MM.1S (cell line): ENCODE measurements around the gene RERE.

ENCODE experiments used
- DNase-seq: peaks from one replicate; pipeline ENCODE4 v3.0.0-alpha.2; 2015
- H2AFZ ChIP-seq: fragments of 300-600 bp; sonication (generic); 2 replicates; pipeline ENCODE4 v1.6.0; 2016; ENCODE audit warnings: antibody characterized with exemption, low read length
- H3F3A ChIP-seq: fragments of 300-600 bp; sonication (generic); 2 replicates; pipeline ENCODE4 v1.6.1; 2016; ENCODE audit warnings: mild to moderate bottlenecking, antibody characterized with exemption, low read length, moderate library complexity, mixed read lengths; ENCODE audit not compliant: insufficient read depth
- H3K27ac ChIP-seq: fragments of 300-600 bp; sonication (generic); 2 replicates; pipeline ENCODE4 v1.5.1; 2016; ENCODE audit warnings: mild to moderate bottlenecking, low read length
- H3K27me3 ChIP-seq: fragments of 300-600 bp; sonication (generic); replicated peaks from 2 replicates; pipeline ENCODE4 v1.6.0; 2016; ENCODE audit warnings: low read length; ENCODE audit not compliant: insufficient read depth
- H3K36me3 ChIP-seq: fragments of 300-600 bp; sonication (generic); replicated peaks from 2 replicates; pipeline ENCODE4 v1.6.1; 2016; ENCODE audit warnings: mild to moderate bottlenecking, low read length, mixed read lengths; ENCODE audit not compliant: insufficient read depth
- H3K4me1 ChIP-seq: fragments of 300-600 bp; sonication (generic); 2 replicates; pipeline ENCODE4 v1.6.1; 2016; ENCODE audit warnings: low read length, mixed read lengths
- H3K4me2 ChIP-seq: fragments of 300-600 bp; sonication (generic); 2 replicates; pipeline ENCODE4 v1.6.0; 2016; ENCODE audit warnings: low read depth, low read length
- H3K4me3 ChIP-seq: fragments of 300-600 bp; sonication (generic); 2 replicates; pipeline ENCODE4 v1.5.1; 2016; ENCODE audit warnings: low read length, mixed read lengths
- H3K79me2 ChIP-seq: fragments of 300-600 bp; sonication (generic); 2 replicates; pipeline ENCODE4 v1.6.1; 2016; ENCODE audit warnings: mixed run types, low read length, mixed read lengths
- H3K9ac ChIP-seq: fragments of 300-600 bp; sonication (generic); 2 replicates; pipeline ENCODE4 v1.6.1; 2016; ENCODE audit warnings: low read length, mixed read lengths
- H3K9me2 ChIP-seq: fragments of 300-600 bp; sonication (generic); replicated peaks from 2 replicates; pipeline ENCODE4 v1.6.1; 2016; ENCODE audit warnings: mild to moderate bottlenecking, low read length, mixed read lengths; ENCODE audit not compliant: insufficient read depth
- H3K9me3 ChIP-seq: fragments of 300-600 bp; sonication (generic); replicated peaks from 2 replicates; pipeline ENCODE4 v1.6.1; 2016; ENCODE audit warnings: mild to moderate bottlenecking, low read length, mixed read lengths; ENCODE audit not compliant: insufficient read depth
- H4K20me1 ChIP-seq: fragments of 300-600 bp; sonication (generic); 2 replicates; pipeline ENCODE4 v1.6.1; 2016; ENCODE audit warnings: mild to moderate bottlenecking, low read length, moderate library complexity, mixed read lengths; ENCODE audit not compliant: insufficient read depth
- EZH2 ChIP-seq: fragments of 300-600 bp; sonication (generic); optimal IDR thresholded peaks from 2 replicates; pipeline ENCODE3; 2017; ENCODE audit warnings: low read depth, mild to moderate bottlenecking, antibody characterized with exemption, low read length, mixed read lengths
- EZH2phosphoT487 ChIP-seq: fragments of 300-600 bp; sonication (generic); IDR thresholded peaks from 2 replicates; pipeline ENCODE4 v1.6.1; 2018; ENCODE audit warnings: antibody characterized with exemption, low read length
- TF ChIP-seq, protein P1 (sequence below): fragments of 300-600 bp; sonication (generic); IDR thresholded peaks from 2 replicates; pipeline ENCODE4 v1.5.1; 2016; ENCODE audit warnings: antibody characterized with exemption, low read length, mixed read lengths

The RERE gene

GRCh38 chr1:8510041-8510823 lies 307.2 kb downstream of the RERE start:
- no peaks in the 10 kb centered on the region for H3K79me2 ChIP-seq
- H3K9me2 ChIP-seq, result no peaks in the 10 kb centered on the region
- H3K9ac ChIP-seq, result no peak overlapping the region
- H4K20me1 ChIP-seq, result no peaks in the 10 kb centered on the region
- no peak overlapping the region for H2AFZ ChIP-seq
- H3K27ac ChIP-seq, result no peak overlapping the region
- H3F3A ChIP-seq, result no peaks in the 10 kb centered on the region
- no peaks in the 10 kb centered on the region for H3K27me3 ChIP-seq
- TF ChIP-seq, protein P1, sequence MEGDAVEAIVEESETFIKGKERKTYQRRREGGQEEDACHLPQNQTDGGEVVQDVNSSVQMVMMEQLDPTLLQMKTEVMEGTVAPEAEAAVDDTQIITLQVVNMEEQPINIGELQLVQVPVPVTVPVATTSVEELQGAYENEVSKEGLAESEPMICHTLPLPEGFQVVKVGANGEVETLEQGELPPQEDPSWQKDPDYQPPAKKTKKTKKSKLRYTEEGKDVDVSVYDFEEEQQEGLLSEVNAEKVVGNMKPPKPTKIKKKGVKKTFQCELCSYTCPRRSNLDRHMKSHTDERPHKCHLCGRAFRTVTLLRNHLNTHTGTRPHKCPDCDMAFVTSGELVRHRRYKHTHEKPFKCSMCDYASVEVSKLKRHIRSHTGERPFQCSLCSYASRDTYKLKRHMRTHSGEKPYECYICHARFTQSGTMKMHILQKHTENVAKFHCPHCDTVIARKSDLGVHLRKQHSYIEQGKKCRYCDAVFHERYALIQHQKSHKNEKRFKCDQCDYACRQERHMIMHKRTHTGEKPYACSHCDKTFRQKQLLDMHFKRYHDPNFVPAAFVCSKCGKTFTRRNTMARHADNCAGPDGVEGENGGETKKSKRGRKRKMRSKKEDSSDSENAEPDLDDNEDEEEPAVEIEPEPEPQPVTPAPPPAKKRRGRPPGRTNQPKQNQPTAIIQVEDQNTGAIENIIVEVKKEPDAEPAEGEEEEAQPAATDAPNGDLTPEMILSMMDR, result no peak
- H3K9me3 ChIP-seq, result no peaks in the 10 kb centered on the region
- DNase-seq, result no peak
- no peaks in the 10 kb centered on the region for H3K4me1 ChIP-seq
- no peaks in the 10 kb centered on the region for H3K36me3 ChIP-seq
- H3K4me3 ChIP-seq, result no peak overlapping the region
- no peak overlapping the region for H3K4me2 ChIP-seq

DNA sequence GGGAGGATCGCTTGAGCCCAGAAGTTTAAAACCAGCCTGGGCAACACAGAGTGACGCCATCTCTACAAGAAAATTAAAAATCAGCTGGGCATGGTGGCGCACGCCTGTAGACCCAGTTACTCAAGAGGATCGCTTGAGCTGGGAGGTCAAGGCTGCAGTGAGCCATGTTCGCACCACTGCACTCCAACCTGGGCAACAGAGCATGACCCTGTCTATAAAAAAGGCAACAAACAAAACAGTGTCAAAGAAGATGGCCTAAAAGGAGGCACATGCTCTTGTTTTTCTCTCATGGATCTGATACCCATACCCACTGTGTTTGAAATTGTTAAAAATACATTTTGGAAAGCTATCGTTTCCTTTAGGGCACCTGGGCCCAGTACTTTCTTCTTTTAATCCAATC lies 307.9 kb downstream of the RERE start:
- no peaks in the 10 kb centered on the region for H3K36me3 ChIP-seq
- H3K9me2 ChIP-seq, result no peaks in the 10 kb centered on the region
- H2AFZ ChIP-seq, result no peak overlapping the region
- no peak for DNase-seq
- no peak overlapping the region for H3K9ac ChIP-seq
- TF ChIP-seq, protein P1, result no peak
- TF ChIP-seq EZH2phosphoT487 (no peak), EZH2 (no peak)
- no peaks in the 10 kb centered on the region for H3K79me2 ChIP-seq
- no peaks in the 10 kb centered on the region for H3K27me3 ChIP-seq
- no peak overlapping the region for H3K4me2 ChIP-seq
- no peaks in the 10 kb centered on the region for H3K4me1 ChIP-seq
- H3K9me3 ChIP-seq, result no peaks in the 10 kb centered on the region
- H3K4me3 ChIP-seq, result no peak overlapping the region
- H4K20me1 ChIP-seq, result no peaks in the 10 kb centered on the region
- no peaks in the 10 kb centered on the region for H3F3A ChIP-seq
- H3K27ac ChIP-seq, result no peak overlapping the region

GRCh38 chr1:8506995-8507615 lies 310.3 kb downstream of the RERE start:
- no peak overlapping the region for H3K9ac ChIP-seq
- no peaks in the 10 kb centered on the region for H3K4me1 ChIP-seq
- no peaks in the 10 kb centered on the region for H3F3A ChIP-seq
- no peaks in the 10 kb centered on the region for H3K9me2 ChIP-seq
- no peak for DNase-seq
- H3K27ac ChIP-seq, result no peak overlapping the region
- TF ChIP-seq EZH2 (no peak), EZH2phosphoT487 (no peak)
- TF ChIP-seq, protein P1, result no peak
- no peak overlapping the region for H3K4me2 ChIP-seq
- H3K27me3 ChIP-seq, result no peaks in the 10 kb centered on the region
- no peak overlapping the region for H2AFZ ChIP-seq
- H3K4me3 ChIP-seq, result no peak overlapping the region
- H3K9me3 ChIP-seq, result no peaks in the 10 kb centered on the region
- no peaks in the 10 kb centered on the region for H3K36me3 ChIP-seq
- no peaks in the 10 kb centered on the region for H4K20me1 ChIP-seq
- H3K79me2 ChIP-seq, result no peaks in the 10 kb centered on the region
